ENCODE measurements around the gene PTPRM.

Gene PTPRM

GRCh38 chr18:8381821-8382459 is 814.8 kb downstream of the PTPRM start:
- no peak for DNase-seq

- DNase-seq: no peak
Observed at GRCh38 chr18:8385400-8385799, 818.3 kb downstream of the PTPRM start.

DNA sequence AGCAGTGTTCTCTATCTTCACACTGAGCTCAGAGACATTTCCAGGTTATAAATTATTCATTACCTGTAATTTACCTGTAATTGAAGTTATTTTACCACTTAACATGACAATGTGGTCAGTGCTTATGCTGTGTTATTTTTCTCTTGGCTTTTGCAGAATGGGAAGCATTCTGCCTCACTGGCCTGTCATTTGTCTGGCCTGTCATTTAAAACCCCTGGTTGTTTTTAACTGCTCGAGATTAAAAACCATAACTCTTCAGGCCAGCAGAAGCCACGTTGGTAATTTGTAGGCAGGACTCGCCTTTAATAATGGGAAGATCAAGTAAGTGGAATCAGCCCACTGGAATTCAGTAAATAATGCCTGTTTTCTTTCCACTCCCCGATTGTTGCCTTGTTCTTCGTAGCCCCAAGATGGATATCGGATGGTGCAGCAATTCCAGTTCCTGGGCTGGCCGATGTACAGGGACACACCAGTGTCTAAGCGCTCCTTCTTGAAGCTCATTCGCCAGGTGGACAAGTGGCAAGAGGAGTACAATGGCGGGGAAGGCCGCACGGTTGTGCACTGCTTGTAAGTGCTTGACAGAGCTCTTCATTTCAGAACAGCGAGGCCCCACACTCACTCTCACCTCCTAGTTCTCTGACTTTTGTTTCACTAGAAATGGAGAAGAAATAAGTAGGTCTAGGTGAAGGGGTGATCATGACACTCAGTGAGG is 819.7 kb downstream of the PTPRM start:
- DNase-seq: peak; percentile 4 to 68

- peak; percentile 59 to 76 for DNase-seq
Observed at GRCh38 chr18:8389391-8390340, 822.5 kb downstream of the PTPRM start.

DNA sequence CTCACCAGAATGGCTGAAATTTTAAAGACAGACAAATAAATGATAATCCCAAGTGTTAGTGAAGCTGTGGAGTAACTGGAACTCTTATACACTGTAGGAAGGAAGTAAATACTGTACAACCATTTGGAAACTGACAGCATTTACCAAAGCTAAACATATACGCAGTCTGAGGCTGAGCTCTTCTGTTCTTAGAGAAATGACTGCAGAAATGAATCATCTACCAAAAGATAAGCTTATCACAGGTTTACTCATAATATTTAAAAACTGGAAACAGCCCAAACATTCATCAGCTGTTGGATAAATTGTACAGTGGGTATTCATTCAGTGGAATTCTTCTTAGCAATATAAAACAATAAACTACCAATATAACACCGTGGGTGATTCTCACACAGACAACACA is 824.0 kb downstream of the PTPRM start:
- DNase-seq: no peak

DNA sequence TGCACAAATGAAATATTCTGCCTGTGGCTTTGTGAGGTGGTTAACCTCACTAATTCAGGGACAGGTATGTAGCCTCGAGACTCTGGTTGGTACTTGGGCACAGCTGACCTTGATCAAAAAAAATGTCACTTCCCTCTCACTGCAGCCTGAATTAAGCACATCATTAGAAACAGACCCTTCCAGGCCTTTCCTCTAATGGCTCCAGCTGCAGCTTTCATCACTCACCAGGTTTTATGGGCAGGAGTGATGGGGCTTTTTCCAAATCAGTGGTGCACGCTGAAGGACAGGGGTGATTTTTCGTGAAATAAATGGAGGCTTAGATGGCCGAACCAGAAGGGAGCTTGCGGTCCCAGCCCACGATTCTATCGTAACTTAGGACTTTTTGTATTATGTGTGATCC is 829.1 kb downstream of the PTPRM start:
- no peak for DNase-seq

DNA sequence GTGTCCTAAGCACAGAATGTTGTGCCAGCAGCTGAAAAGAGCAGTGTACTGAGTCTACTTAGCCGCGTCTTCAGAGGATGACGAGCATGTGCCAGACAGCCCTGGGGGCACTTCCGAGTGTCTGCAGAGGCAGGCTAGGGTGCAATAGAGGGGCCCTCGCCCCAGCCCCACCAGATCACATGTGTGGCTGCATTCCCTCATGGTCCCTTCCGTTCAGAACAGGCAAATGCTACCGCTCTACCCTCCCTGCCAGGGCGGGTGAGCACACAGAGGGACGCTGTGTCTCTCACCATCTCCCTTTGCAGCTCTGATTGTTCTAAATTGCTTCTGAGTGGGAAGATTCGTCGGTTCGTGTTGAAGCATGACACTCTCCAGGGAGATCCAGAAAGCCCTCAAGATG is 829.9 kb downstream of the PTPRM start:
- DNase-seq: no peak

DNA sequence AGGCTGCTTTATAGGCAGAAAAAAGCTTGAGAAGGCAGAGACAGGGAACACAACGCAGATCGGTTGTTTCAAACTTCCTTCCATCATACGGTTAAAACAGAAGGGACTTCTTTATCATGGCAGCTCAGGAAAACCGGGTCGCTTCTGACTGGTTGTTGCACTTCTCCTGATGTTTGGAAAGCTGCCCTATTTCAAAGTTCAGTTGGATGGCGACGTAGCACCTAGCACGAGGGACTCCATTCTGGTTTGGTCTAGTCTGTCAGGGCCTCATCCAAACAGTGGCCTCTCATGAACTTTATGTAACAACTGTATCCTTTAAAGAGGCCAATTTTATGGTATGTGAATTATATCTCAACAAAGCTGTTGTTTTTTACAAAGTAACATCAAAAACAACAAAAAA is 832.0 kb downstream of the PTPRM start:
- DNase-seq: no peak

GRCh38 chr18:8400193-8400752 is 833.2 kb downstream of the PTPRM start:
- DNase-seq: no peak

DNA sequence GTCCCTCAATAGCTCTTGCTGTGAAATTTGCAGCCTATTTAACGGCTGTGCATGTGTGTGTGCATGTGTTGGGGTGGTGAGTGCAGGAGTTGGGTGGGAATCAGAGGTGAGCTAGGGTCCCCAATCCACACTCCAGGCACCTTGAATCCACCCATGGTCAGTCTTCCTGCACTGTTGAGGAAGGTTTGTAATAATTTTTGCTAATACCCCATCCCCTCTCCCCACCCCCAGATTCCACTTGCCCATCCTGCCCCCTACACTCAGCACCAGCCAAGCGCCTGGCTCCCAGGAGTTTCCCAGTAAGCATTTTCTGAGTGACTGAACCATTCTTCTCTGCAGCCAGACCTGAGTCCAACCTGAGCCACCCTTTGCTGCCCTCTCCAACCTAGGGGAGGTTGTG is 833.7 kb downstream of the PTPRM start:
- no peak for DNase-seq

GRCh38 chr18:8401606-8402005 is 834.5 kb downstream of the PTPRM start:
- no peak for DNase-seq

GRCh38 chr18:8402237-8402636 is 835.1 kb downstream of the PTPRM start:
- DNase-seq: no peak

DNA sequence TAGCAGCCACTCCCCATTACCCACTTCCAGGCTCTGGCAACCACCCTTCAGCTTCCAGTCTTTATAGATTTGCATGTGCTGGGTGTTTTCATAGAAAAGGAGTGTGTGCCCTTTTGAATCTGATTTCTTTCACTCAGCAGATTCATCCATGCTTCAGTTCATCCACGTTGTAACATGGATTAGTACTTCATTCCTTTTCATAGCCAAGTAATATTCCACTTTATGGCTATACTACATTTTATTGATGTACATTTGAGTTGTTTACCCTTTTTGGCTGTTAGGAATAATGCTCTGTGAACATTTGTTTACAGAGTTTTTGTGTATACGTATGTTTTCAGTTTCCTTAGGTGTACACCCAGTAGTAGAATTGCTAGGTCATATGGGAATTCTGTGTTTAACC is 836.6 kb downstream of the PTPRM start:
- DNase-seq: no peak

- no peak for DNase-seq
Observed at GRCh38 chr18:8406186-8406867, 839.2 kb downstream of the PTPRM start.

GRCh38 chr18:8406868-8407250 is 839.7 kb downstream of the PTPRM start:
- DNase-seq: no peak

DNA sequence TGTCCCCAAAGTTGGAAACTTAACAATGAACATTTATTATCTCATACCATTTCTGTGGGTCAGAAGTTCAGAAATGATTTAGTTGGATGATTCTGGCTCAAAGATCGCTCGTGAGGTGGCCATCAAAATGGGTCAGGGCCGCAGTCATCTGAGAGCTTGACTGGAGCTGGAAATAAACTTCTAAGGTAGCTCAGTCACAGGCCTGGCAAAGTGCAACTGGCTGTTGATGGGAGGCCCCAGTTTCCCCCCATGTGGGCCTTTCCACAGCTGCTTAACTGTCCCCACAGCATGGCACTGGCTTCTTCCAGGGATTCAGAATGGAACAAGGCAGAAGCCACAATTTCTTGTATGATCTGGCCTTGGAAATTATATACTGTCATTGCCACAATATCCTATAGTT is 842.0 kb downstream of the PTPRM start:
- no peak for DNase-seq

GRCh38 chr18:8411492-8411891 is 844.4 kb downstream of the PTPRM start:
- no peak for DNase-seq

DNA sequence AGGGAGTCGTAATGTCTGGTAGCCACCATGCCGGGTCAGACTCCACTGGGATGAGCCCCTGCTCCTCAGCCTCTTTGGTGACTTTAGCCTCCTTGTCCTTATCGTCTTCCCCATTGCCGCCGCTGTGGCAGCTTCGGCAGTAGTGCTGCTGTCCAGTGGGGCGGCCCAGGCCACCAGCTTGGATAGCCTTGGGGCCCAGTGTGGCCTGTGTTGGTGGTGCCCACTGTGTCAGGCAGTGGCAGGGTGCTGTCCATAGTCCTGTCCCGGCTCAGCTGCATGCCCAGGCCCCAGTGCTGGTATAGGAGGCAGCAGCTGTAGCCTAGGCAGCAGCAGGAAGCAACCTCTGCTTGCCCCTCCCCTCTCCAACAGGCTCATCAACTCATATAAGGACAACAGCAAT is 845.0 kb downstream of the PTPRM start:
- no peak for DNase-seq

DNA sequence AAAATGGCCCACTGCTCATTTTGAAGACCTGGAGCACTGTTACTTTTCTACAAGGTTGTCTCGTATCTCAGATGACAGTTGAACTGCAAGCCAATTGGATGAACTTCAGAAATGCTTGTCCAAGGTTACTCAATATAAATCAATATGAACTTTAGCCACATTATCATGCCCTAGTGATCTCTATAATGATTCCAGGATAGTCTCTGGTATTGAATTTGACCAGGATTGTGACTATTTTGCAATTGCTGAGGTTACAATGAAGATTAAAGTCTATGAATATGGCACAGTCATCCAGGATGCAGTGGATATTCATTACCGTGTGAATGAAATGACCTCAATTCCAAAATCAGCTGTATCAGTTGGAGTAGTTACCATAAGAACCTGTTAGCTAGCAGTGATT is 846.1 kb downstream of the PTPRM start:
- no peak for DNase-seq

GRCh38 chr18:8413751-8414150 is 846.6 kb downstream of the PTPRM start:
- DNase-seq: no peak

GRCh38 chr18:8416212-8417019 is 849.3 kb downstream of the PTPRM start:
- no peak for DNase-seq

DNA sequence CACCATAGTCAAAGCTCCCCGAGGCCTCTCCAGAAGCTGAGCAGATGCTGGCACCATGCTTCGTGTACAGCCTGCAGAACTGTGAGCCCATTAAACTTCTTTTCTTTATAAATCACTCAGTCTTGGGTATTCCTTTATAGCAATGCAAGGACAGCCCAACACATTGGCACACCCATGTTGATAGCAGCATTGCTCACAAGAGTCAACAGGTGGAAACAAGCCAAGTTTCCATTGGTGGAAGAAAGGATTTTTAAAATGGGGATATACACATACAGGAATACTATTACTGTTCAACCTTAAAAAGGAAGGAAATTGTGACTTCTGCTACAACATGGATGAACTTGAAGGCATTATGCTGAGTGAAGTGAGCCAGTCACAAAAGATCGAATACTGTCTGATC is 855.3 kb downstream of the PTPRM start:
- no peak for DNase-seq

All from NCI-H2081 (cell line).